Stimulated activated CD4-positive, alpha-beta T cell treated with anti-CD3 and anti-CD28 coated beads, Interleukin-15, amount 100 ng/mL, for 24 hours (primary cell): Measurements from ENCODE around the gene ZFP3.
"Not testable (repeated sequence)": the region's sequence is repeated elsewhere in the genome, so short reads cannot be mapped to it uniquely, and the experiment has no call there.

Experiments
- DNase-seq: peaks from one replicate; pipeline ENCODE4 v3.0.0-alpha.2; 2020

ZFP3 gene

GRCh38 chr17:5078106-5079028 lies at the start of gene ZFP3:
Gene ZFP3, plus strand, starts transcription at chr17:5078467. Its CDS starts 13,038 bp downstream, at chr17:5091505.
- DNase-seq, result peak; percentile 88

DNA sequence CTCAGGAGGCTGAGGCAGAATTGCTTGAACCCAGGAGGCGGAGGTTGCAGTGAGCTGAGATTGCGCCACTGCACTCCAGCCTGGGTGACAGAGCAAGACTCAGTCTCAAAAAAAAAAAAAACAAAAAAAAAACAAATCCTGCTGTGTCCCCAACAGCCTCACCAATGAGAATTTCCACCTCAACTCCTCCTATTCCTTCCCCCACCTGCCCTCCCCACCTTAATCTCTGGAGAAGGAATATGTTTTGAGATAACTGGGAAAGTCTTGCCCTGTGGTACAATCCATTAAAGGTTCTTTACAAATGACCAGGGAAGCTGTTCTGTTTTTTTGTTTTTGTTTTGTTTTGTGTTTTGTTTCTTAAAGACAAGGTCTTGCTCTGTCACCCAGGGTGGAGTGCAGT lies 48.1 kb upstream of the ZFP3 start:
- not testable (repeated sequence) for DNase-seq

DNA sequence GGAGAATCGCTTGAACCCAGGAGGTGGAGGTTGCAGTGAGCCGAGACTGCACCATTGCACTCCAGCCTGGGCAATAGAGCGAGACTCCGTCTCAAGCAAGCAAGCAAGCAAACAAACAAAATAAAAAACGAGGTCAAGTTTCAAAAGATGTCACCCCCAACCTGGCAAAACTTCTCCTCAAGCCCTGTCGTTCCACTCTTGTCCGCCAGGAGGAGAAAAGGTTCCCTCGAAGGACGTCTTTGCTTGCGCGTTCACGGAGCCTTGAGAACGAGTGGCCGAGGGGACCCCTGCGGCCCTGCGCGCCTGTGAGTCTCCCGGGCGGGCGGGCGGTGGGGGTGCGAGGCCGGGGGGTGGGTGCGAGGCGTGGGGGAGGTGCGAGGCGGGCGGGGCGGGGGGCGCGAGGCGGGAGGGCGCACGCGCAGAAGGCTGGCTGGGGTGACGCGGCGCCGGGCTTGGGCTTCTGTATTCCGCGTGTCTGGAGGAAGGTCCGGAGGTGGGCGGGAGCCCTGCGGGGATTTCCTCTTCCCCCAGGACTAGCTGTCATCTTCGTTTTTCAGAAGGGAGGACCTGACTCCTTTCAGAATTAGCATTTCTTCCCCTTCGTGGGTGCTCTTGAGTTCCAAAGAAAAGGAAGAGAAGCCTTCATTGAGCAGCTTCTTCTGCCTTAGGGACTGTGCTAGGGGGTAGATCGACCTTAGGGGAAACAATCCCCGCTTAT lies 46.7 kb upstream of the ZFP3 start:
- peak; percentile 93 for DNase-seq

- DNase-seq, result no peak
Measured at GRCh38 chr17:5032865-5033264, 45.4 kb upstream of the ZFP3 start.

- no peak for DNase-seq
Measured at GRCh38 chr17:5033352-5034015, 44.8 kb upstream of the ZFP3 start.

DNA sequence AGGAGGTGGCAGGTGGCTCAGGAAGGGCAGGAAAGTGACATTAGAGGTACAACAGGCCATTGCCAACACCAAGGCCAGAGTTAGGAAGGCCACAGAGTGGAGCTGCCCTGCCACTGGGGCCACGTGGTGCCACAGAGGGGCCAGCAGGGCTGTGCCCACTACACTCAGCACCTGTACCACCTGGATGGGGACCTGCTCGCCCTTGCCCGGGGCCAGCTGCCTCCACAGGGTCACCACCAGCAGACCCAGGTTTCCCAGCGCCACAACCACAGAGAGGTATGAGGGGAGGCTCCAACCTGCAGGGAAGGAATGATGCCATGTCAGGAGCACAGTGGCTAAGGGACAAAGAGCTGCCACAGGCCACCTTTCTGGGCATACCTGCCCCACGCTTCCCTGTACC lies 44.2 kb upstream of the ZFP3 start:
- no peak for DNase-seq

DNA sequence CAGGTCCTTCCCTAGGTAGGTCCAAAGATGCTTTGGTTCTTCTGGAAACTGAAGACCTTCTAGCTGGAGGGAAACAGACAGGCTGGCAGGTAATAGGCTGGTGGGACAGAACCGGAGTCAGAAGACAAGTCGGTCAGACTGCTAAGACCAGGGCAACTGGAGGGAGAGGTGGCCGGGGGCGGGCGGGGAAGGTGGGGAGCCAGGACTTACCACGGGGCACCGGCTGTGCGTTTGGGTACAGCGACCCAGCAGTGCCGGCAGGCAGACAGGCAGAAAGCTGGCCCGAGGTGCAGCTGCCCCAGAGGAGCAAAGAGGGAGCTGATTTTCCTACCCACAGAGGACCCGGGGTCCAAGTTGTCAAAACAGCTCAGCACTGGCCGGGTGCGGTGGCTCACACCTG lies 43.6 kb upstream of the ZFP3 start:
- no peak for DNase-seq

DNA sequence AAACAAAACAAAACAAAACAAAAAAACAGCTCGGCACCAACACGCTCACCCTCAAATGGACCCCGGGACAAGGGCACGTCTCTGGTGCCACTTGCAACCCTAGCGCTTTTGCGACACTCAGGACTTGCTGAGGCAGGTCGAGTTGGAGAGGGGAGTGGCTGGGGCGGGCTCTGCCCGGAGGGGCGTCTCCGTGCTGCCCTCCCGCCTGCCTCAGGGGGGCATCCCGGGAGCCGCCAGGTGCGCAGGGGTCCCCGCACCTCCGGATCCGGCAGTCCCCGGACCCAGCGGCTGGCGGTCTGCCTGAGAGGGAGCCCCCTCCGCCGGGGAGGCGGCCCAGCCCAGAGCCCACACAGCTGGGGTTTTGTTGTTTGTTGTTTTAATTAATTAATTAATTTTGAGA lies 43.0 kb upstream of the ZFP3 start, which contains the start of gene SLC52A1:
Gene SLC52A1, minus strand, starts transcription at position 112 of the 400 bp plus-strand sequence. CDS start 820 bp downstream, outside the sequence.
- no peak for DNase-seq

DNA sequence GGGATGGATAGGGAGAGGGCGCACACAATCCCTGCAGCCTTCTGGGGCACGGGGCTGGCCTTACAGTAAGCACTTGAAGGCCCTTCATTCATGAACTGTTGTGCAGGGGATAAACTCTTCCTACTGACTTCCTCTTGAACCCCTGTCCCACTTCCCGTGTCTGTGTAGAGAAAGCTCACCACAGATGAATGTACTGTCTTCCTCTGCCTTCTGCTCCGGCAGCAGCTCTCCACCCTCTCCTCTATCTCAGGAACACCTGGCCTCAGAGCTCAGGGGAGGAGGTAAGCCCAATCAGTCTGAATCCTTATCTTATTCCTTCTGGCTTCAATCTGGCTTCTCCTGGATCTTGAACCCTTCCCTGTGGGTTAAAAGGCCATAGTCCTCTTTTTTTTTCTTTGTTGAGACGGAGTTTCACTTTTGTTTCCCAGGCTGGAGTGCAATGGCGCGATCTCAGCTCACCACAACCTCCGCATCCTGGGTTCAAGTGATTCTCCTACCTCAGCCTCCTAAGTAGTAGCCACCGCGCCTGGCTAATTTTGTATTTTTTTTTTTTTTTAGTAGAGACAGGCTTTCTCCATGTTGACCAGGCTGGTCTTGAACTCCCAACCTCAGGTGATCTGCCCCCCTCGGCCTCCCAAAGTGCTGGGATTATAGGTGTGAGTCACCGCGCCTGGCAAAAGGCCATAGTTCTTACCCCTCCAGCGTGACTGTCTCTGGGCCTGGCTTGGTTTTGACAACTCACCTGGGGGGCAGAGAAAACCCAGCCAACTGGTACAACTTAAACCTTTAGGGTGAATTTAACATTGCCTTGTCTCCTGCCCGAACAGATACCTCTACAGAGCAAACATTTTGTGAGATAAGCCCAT lies 35.9 kb upstream of the ZFP3 start:
- peak; percentile 41 for DNase-seq

DNA sequence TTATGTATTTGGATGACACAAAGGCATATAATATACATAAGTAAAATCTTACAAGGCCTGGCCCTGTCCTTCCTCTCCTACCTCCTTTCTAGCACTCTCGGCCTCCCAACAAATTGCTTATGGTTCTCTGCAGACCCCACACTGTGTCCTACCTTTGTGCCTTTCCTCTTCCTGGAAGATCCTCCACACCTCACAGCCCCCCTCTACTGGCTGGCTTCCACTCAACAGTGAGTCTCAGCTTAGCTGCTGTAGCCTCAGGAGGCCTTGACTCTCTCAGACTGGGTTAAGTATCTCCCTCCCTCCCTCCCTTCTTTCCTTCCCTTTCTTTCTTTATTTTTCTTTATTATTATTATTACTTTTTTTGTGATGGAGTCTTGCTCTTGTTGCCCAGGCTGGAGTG lies 34.7 kb upstream of the ZFP3 start:
- DNase-seq, result no peak

DNA sequence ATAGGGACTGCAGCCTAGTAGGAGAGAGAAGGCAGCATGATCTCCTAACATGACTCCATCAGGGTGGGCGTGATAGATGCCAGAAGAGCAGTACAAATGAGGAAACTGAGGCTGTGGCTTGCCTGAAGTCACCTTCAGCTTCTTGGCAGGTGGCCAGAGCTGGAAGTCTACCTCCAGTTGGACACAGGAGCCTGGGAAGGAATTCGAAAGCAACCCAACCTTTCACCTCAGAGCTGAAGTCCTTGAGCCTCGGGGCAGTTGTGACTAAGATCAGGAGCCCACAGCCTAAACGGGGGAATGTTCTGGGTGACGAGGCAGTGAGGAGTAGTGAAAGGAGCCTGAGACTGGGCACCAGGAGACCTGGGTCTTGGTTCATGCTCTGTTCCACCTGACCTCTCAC lies 33.6 kb upstream of the ZFP3 start:
- DNase-seq, result no peak

GRCh38 chr17:5045496-5045895 lies 32.8 kb upstream of the ZFP3 start:
- no peak for DNase-seq

DNA sequence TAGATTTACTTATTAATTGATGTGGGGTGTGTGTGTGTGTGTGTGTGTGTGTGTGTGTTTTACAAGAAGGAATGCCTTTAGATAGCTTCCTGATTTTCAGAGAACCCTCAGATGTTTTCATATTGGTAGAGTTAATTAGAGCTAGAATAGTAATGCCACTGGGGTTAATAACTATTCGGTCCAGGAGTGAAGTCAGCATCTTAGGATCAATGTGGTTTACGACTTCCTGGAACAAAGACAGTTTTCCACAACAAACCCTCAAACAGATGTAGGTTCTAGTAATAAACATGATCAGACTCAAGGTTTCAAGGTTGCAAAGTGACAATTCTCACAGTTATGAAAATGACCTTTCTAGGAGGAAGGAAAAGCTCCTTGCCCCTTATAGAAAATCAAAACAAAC lies 30.8 kb upstream of the ZFP3 start:
- DNase-seq, result no peak

DNA sequence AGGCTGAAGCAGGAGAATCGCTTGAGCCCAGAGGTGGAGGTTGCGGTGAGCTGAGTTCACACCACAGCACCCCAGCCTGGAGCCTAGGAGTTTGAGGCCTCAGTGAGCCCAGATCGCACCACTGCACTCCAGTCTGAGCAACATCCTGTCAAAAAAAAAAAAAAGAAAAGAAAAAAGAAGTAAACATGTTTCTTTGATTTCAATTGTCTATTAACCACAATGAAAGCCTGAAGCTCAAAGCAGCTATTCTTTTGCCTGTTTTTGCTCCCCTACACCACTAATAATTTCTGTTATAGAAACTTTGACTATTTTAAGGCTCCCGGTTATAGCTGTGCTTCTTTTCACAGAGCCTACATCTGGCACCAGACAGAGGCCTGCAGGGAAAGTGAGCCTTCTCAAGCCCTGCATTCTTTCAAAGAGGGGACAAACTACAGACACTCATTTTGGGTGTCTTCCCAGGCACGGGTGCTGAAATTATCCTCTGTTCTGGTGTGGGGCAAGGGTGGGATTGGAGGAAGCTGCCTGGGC lies 28.9 kb upstream of the ZFP3 start:
- peak; percentile 43 for DNase-seq

DNA sequence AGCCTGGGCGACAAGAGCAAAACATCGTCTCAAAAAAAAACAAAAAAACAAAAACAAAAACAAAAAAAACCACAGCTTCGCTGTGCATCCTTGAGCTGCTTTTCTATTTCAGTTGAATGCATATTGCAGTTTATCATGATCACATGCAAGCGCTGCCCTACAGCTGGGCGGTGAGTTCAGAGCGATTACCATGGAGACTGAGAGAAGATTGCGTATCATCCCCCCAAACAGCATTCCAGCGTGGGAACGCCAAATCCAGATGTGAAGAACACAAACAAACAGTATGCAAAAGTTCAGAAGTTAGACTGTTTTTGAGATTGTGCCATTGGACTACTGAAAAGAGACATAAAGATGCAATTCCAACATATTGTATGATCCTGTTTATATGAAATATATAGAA lies 28.0 kb upstream of the ZFP3 start:
- DNase-seq, result no peak

GRCh38 chr17:5055543-5055942 lies 22.7 kb upstream of the ZFP3 start:
- DNase-seq, result no peak

DNA sequence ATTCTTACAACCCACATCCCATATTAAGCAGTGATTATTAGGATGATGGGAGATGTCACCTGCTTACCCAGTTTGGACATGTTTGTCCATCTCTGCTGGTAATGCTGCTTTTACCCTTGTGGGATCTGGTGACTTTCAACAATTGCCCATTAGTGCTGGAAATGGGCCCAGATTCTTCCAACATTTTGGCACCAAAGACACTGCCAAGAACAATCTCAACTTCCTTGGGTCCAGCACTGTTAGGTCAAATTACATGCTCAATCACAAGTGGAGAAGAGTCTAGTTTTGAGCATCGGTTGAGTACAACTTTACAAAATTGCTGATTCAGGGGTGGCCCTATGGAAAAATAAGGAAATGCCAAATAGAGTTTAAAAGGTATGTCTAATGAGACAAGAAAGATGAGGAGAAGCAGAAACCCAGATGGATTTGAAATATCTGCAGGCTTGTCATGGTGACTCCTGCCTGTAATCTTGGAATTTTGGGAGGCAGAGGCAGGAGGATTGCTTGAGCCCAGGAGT lies 13.0 kb upstream of the ZFP3 start:
- no peak for DNase-seq

- no peak for DNase-seq
Measured at GRCh38 chr17:5068236-5068635, 10.0 kb upstream of the ZFP3 start.

DNA sequence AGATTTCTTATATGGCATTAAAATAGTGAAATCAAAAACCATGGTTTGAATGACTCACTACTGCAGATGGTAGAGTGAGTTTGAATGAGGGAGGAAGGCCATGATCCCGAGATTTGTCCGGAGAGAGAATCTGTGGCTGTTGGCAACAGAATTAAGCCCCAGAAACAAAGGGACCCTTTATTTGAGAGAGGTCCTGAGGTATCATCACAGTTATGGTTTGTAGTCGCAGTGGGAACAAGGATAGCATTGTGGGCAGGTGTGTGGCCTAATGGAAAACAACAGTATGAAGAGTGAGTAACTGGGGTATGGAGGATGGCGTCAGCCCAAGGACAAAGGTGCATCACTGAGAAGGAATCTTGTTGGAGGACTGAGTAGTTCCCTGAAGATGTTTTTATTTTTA lies 8.5 kb upstream of the ZFP3 start:
- DNase-seq, result no peak

- DNase-seq, result not testable (repeated sequence)
Measured at GRCh38 chr17:5075472-5075871, 2.8 kb upstream of the ZFP3 start.

GRCh38 chr17:5077275-5077674 lies 992 bp upstream of the ZFP3 start:
- not testable (repeated sequence) for DNase-seq

DNA sequence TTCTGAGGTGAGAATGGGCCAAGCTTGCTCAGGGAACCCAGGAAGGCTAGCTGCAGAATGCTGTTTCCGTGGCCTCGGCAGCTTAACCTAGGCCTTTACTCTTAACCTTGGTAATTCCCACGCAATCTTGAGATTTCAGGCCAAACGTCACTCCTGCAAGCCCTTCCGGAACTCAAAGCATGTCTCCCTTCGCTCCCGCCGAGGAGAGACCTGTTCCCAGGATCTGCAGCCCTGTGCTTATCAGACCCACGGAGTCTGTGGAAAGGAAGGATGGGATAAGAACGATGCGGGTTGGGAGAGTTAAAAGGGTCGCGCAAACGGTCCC lies 524 bp upstream of the ZFP3 start:
- DNase-seq, result no peak
